ENCODE results near the gene PACSIN3.

DNA sequence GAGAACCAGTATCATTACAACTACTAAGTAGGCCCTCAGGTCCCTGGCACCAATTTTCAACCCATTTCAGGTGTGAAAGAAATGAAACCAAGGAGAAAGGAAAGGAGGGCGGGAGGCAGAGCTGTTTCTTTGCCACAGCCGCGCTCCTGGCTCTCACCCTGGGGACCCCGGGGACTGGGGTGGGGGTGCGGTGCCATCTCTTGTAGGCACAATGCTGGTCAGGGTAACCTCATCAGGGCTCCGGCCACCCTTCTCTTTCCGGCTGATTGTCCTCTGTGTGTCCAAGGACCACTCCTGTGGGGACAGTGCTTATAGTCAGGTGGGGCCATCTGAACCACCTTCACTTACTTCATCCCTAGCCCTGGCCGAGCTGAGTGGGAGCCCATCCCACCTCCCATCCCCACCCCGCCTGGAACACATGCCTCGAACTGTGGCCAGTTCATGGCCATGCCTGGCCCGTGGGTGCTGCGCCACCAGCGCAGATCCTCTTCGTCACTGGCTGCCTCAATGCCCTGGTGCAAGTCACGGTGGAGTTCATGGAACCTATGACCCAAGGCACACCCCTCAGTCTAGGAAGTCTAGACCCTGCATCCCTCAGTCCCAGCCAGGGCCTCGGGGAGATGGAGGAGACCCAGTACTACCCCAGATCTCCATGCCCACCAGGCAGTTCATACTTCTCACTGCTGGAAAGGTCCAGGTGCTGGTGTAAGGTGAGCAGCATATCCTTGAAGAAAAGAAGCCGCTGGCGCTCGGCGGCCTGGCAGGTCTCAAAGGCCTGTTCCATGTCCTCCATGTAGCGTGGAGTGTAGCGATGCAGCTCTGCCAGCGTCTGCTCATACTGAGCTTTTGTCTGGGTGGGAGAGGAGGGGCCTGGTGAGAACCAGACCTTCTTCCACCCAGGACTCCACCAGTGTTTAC lies 7.2 kb downstream of the PACSIN3 start:
- TF ChIP-seq CTCF (IDR thresholded peaks at IDR 0.05; ENCODE audit: borderline replicate concordance, extremely low read depth, low read length, poor library complexity, severe bottlenecking) (no peak), EZH2 (IDR thresholded peaks at IDR 0.05; ENCODE audit: borderline replicate concordance, low read depth, low read length, severe bottlenecking) (no peak)

All from DND-41 (cell line).